Gastroesophageal sphincter (tissue), 4 donors: ENCODE results near the gene SAP25. TPM values are rescaled to one million over a fixed set of nuclear protein-coding genes. Genes with fewer than 3 reads are reported as not detected.
A peak's percentile ranks its signal among the peaks of the same experiment; 100 is the strongest.

Source experiments
- ATAC-seq: fragments of 150-250 bp; one replicate; pipeline ENCODE4 v1.9.1; 2016; ENCODE audit warnings: mild to moderate bottlenecking, moderate library complexity
- H3K27ac ChIP-seq, 4 donors: fragments of 200-600 bp; sonication (generic) in 3 of 4; 1 replicate in 3 of 4; 2 replicates in 1 of 4; pipeline ENCODE4 v1.5.1; 2016 to 2019
- H3K27me3 ChIP-seq: fragments of 200-600 bp; sonication (generic); one replicate; pipeline ENCODE4 v1.5.1; 2019
- H3K36me3 ChIP-seq, 2 donors: fragments of 200-600 bp; sonication (generic); one replicate each; pipeline ENCODE4 v1.5.1; 2019; ENCODE audit warnings: control low read depth in 1 of 2
- H3K4me1 ChIP-seq, 3 donors: fragments of 200-600 bp; sonication (generic); 1 replicate in 2 of 3; 2 replicates in 1 of 3; pipeline ENCODE4 v1.5.1; 2016 to 2019; ENCODE audit warnings: control low read depth in 2 of 3
- H3K4me3 ChIP-seq, 2 donors: fragments of 200-600 bp; sonication (generic); one replicate each; pipeline ENCODE4 v1.5.1; 2019; ENCODE audit warnings: mild to moderate bottlenecking in 1 of 2, moderate library complexity in 1 of 2
- H3K9me3 ChIP-seq, 3 donors: fragments of 200-600 bp; sonication (generic); one replicate each; pipeline ENCODE4 v1.5.1; 2017 to 2019; ENCODE audit warnings: control low read depth in 2 of 3
- EP300 ChIP-seq: sonication (generic); formaldehyde crosslinking; IDR thresholded peaks from one replicate; pipeline ENCODE4 v1.6.1; 2017; ENCODE audit warnings: antibody characterized with exemption, mild to moderate bottlenecking
- POLR2A ChIP-seq, 2 donors: fragments of 450-650 bp; IDR thresholded peaks; one replicate each; pipeline ENCODE4 v1.6.1; 2017; ENCODE audit warnings: antibody characterized with exemption in 2 of 2, mild to moderate bottlenecking in 2 of 2, moderate library complexity in 1 of 2
- POLR2AphosphoS5 ChIP-seq: sonication (generic); formaldehyde crosslinking; IDR thresholded peaks from one replicate; pipeline ENCODE4 v1.6.1; 2017; ENCODE audit warnings: antibody characterized with exemption
- WGBS, 2 donors: methylation state at CpG; one replicate each; pipeline ENCODE4 v1.1.5; 2018; ENCODE audit warnings: low coverage in 1 of 2; 5-methylcytosine and 5-hydroxymethylcytosine counted together
- total RNA-seq, 4 donors: library from RNA; depleted of rRNA; stranded (reverse); fragments of >200 nt; gene quantifications; one replicate each; pipeline ENCODE4 v1.1.0, GENCODE V29; 2016
- TF ChIP-seq, protein P1 (sequence below), 4 experiments: fragments of 200-600 bp in 2 of 4; fragments of 450-650 bp in 2 of 4; sonication (generic) in 1 of 4; IDR thresholded peaks; one replicate each; pipeline ENCODE4 v1.5.1; 2017 to 2019; ENCODE audit warnings: antibody characterized with exemption in 4 of 4, mild to moderate bottlenecking in 2 of 4, moderate library complexity in 2 of 4

SAP25 gene
- 1 to 10 TPM in 1 of 4 donors, not detected in 3; 5.6 TPM for total RNA-seq

DNA sequence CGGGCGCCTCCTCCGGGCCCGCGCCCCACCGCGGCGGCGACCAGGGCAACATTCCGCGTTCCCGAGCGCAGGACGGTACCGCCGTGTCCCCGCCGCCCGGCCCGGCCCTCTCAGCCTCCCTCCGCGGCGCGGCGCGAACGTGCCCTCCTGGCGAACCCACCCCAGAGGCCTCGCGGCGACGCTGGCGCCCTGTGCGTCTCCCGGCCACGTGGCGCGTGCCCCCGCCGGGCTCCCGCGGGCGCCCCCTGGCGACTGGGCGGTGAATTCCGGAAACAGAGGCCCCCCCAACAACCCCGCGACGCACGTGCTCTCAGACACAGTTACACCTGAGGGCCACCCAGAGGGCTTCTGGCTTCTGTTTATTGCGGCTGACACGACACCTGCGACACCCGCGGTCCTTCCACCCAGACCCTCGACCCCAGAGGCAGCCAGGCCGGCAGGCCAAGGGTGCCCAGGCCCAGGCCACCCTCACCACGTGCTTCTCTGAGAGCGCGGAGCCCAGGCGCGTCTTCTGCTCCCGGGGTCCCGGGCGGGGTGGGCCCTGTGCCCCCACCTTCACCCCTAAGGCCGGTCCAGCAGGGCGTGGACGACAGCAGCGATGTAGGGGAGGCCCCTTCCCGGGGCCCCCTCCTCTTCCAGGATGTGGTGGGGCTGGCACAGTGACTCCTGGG is at the start of gene SAP25:
Gene SAP25, minus strand, starts transcription at position 210 of the 671 bp plus-strand sequence. Its CDS starts 158 bp downstream, at position 52.
- Histone ChIP-seq H3K4me3 (no peak within 1 kb of the TSS), H3K9me3 (no peaks in the 10 kb centered on the region), H3K27me3 (peaks cover 61% of the 10 kb centered on the region), H3K36me3 (peaks cover 0 to 60% of the 10 kb centered on the region in 2 donors), H3K27ac (no peak within 1 kb of the TSS), H3K4me1 (peaks cover 0 to 23% (median 10%) of the 10 kb centered on the region in 3 donors)
- no peak for ATAC-seq
- WGBS, 2 donors: 60% methylated on average over 1 of the region's 70 CpGs; no CpG with 5 or more reads in 1 of the 2 donors
- TF ChIP-seq EP300 (no peak), POLR2AphosphoS5 (no peak)
- TF ChIP-seq, protein P1, sequence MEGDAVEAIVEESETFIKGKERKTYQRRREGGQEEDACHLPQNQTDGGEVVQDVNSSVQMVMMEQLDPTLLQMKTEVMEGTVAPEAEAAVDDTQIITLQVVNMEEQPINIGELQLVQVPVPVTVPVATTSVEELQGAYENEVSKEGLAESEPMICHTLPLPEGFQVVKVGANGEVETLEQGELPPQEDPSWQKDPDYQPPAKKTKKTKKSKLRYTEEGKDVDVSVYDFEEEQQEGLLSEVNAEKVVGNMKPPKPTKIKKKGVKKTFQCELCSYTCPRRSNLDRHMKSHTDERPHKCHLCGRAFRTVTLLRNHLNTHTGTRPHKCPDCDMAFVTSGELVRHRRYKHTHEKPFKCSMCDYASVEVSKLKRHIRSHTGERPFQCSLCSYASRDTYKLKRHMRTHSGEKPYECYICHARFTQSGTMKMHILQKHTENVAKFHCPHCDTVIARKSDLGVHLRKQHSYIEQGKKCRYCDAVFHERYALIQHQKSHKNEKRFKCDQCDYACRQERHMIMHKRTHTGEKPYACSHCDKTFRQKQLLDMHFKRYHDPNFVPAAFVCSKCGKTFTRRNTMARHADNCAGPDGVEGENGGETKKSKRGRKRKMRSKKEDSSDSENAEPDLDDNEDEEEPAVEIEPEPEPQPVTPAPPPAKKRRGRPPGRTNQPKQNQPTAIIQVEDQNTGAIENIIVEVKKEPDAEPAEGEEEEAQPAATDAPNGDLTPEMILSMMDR (IDR thresholded peaks at IDR 0.05): peak in 2 of 4 experiments; percentile 8 to 12

DNA sequence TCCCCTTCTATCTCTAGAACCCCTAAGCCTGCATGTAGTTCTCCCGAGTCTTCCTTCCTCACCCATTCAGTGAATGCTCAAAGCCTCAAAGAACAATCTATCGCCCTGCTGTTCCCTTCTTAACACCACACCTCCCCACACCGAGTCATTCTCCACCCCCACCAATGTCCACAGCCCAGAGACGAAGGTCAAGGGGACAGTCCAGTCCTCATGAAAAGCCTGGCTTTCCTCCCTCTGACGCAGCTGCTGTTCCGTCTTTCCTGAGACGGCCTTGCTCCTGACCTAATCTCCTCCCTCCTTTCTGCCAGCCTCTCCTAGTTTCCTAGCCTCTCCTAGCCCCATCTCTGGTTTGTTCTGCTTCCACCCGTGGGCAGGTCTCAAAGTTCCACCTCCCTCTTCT is 47.9 kb upstream of the SAP25 start:
- Histone ChIP-seq H3K4me1 (peaks cover 0 to 5% (median 0%) of the 10 kb centered on the region in 3 donors), H3K9me3 (no peaks in the 10 kb centered on the region), H3K27ac (no peak overlapping the region), H3K36me3 (peaks cover 0 to 28% of the 10 kb centered on the region in 2 donors), H3K27me3 (no peaks in the 10 kb centered on the region), H3K4me3 (no peak overlapping the region)
- no peak for TF ChIP-seq POLR2A (IDR thresholded peaks at IDR 0.05)
- no peak for TF ChIP-seq POLR2AphosphoS5
- no peak for TF ChIP-seq EP300
- TF ChIP-seq, protein P1 (IDR thresholded peaks at IDR 0.05): no peak
- WGBS, 2 donors: 73 to 85% methylated on average over 4 to 8 of the region's 8 CpGs
- ATAC-seq: no peak

DNA sequence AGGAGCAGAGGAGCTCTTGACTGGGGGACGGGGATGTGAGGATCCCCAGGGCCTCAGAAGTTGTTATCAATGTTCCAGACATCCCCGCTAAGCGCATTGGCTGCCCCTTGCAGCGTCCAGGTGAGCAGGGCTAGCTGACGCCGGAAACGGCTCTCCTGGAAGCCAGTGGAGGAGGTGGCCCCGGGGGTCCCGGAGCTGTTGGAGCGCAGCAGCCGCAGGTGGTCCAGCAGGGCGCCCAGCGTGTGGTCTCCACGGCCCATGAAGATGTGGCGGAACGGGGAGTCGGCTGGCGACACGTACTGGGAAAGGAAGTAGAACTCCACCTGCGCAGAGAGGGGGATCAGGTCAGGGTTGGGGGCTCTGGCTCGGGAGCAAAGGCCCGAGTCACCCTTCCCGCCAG is 47.1 kb upstream of the SAP25 start:
- ATAC-seq: no peak
- WGBS, 2 donors: 94 to 100% methylated on average over 2 to 9 of the region's 23 CpGs
- TF ChIP-seq POLR2AphosphoS5: no peak
- TF ChIP-seq, protein P1 (IDR thresholded peaks at IDR 0.05): no peak
- no peak for TF ChIP-seq POLR2A (IDR thresholded peaks at IDR 0.05)
- no peak for TF ChIP-seq EP300
- H3K27ac ChIP-seq: no peak overlapping the region
- H3K36me3 ChIP-seq: peaks cover 0 to 33% of the 10 kb centered on the region in 2 donors
- H3K4me1 ChIP-seq: no peaks in the 10 kb centered on the region
- no peaks in the 10 kb centered on the region for H3K9me3 ChIP-seq
- no peaks in the 10 kb centered on the region for H3K27me3 ChIP-seq
- H3K4me3 ChIP-seq: no peak overlapping the region

DNA sequence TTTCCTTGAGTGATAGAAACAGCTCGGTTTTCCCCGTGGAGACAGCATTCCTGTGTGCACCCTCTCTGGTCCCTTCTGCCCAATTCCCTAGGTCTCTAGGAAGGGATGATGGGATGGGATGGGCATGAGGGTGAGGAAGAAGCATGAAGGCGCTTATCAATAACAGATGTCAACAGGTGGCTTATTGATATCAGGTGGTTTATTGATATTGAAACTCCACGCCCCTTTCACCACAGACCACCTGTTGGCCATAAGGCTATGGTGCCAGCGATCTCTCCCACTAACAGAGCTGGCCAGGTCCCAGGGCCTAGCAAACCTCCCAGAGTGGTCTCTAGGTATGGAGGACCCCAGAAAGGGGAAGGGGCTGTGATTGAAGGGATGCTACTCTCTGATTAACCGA is 46.5 kb upstream of the SAP25 start:
- peaks cover 0 to 38% of the 10 kb centered on the region in 2 donors for H3K36me3 ChIP-seq
- H3K4me1 ChIP-seq: no peaks in the 10 kb centered on the region
- no peak overlapping the region for H3K27ac ChIP-seq
- no peaks in the 10 kb centered on the region for H3K27me3 ChIP-seq
- TF ChIP-seq EP300 (no peak), POLR2AphosphoS5 (no peak), POLR2A (IDR thresholded peaks at IDR 0.05) (no peak)
- TF ChIP-seq, protein P1 (IDR thresholded peaks at IDR 0.05): no peak
- 83 to 92% methylated on average over 3 to 4 of the region's 6 CpGs for WGBS, 2 donors
- H3K4me3 ChIP-seq: no peak overlapping the region
- no peaks in the 10 kb centered on the region for H3K9me3 ChIP-seq
- ATAC-seq: no peak

DNA sequence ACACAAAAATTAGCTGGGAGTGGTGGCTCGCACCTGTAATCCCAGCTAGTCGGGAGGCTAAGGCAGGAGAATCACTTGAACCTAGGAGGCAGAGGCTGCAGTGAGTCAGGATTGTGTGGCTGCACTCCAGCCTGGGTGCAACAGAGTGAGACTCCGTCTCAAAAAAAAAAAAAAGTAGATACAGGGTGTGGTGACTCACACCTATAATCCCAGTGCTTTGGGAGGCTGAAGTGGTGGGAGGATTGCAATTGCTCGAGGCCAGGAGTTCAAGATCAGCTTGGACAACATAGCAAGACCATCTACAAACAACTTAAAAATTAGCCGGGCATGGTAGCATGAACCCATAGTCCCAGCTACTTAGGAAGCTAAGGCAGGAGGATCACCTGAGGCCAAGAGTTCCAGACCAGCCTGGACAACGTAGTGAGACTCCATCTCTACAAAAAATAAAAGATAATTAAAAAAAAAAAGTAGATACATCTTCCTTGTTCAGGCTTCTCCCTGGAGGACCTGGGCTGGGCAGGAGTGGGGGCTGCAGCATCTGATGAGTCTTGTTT is 40.7 kb upstream of the SAP25 start:
- Histone ChIP-seq H3K4me3 (no peak overlapping the region), H3K27ac (no peak overlapping the region), H3K4me1 (peaks cover 0 to 19% (median 9%) of the 10 kb centered on the region in 3 donors), H3K9me3 (no peaks in the 10 kb centered on the region), H3K27me3 (no peaks in the 10 kb centered on the region), H3K36me3 (peaks cover 0 to 32% of the 10 kb centered on the region in 2 donors)
- no peak for ATAC-seq
- TF ChIP-seq POLR2A (IDR thresholded peaks at IDR 0.05) (no peak), EP300 (no peak), POLR2AphosphoS5 (no peak)
- TF ChIP-seq, protein P1 (IDR thresholded peaks at IDR 0.05): no peak
- 86 to 88% methylated on average over 4 to 6 of the region's 6 CpGs for WGBS, 2 donors
